ENCODE results near the gene AFAP1. TPM values are rescaled to one million over a fixed set of nuclear protein-coding genes. Genes with fewer than 3 reads are reported as not detected.

The AFAP1 gene
- total RNA-seq, 1 donor from 2014 or later: 1.3 TPM

- ATAC-seq: no peak
Observed at GRCh38 chr4:7777871-7778509, 161.7 kb downstream of the AFAP1 start.

GRCh38 chr4:7777017-7777710, 162.5 kb downstream of the AFAP1 start:
- ATAC-seq (no peak), DNase-seq (ENCODE audit: low spot score) (no peak)

More at GRCh38 chr4:7777871-7778509, 161.7 kb downstream of the AFAP1 start:
- no peak for DNase-seq (ENCODE audit: low spot score)

GRCh38 chr4:7775396-7775795, 164.3 kb downstream of the AFAP1 start:
- no peak for ATAC-seq
- no peak for DNase-seq (ENCODE audit: low spot score)

GRCh38 chr4:7774301-7775294, 165.1 kb downstream of the AFAP1 start:
- ATAC-seq: no peak
- DNase-seq (ENCODE audit: low spot score): no peak

GRCh38 chr4:7773401-7774180, 166.1 kb downstream of the AFAP1 start:
- no peak for DNase-seq (ENCODE audit: low spot score)

GRCh38 chr4:7772711-7773385, 166.8 kb downstream of the AFAP1 start:
- DNase-seq (ENCODE audit: low spot score): no peak
- peak; percentile 47 for ATAC-seq

More at GRCh38 chr4:7773401-7774180, 166.1 kb downstream of the AFAP1 start:
- ATAC-seq: no peak

- ATAC-seq (no peak), DNase-seq (ENCODE audit: low spot score) (no peak)
Observed at GRCh38 chr4:7771541-7772507, 167.8 kb downstream of the AFAP1 start.

- DNase-seq (ENCODE audit: low spot score): no peak
- no peak for ATAC-seq
Observed at GRCh38 chr4:7771056-7771455, 168.6 kb downstream of the AFAP1 start.

GRCh38 chr4:7770224-7771050, 169.2 kb downstream of the AFAP1 start:
- DNase-seq (ENCODE audit: low spot score) (no peak), ATAC-seq (peak; percentile 41)

- ATAC-seq (no peak), DNase-seq (ENCODE audit: low spot score) (no peak)
Observed at GRCh38 chr4:7769396-7770223, 170.1 kb downstream of the AFAP1 start.

GRCh38 chr4:7768736-7769135, 170.9 kb downstream of the AFAP1 start:
- no peak for ATAC-seq
- no peak for DNase-seq (ENCODE audit: low spot score)

GRCh38 chr4:7767966-7768365, 171.7 kb downstream of the AFAP1 start:
- no peak for ATAC-seq

GRCh38 chr4:7767526-7767925, 172.1 kb downstream of the AFAP1 start:
- ATAC-seq: no peak

More at GRCh38 chr4:7767966-7768365, 171.7 kb downstream of the AFAP1 start:
- no peak for DNase-seq (ENCODE audit: low spot score)

GRCh38 chr4:7766661-7767345, 172.9 kb downstream of the AFAP1 start:
- DNase-seq (ENCODE audit: low spot score) (no peak), ATAC-seq (no peak)

More at GRCh38 chr4:7767526-7767925, 172.1 kb downstream of the AFAP1 start:
- DNase-seq (ENCODE audit: low spot score): no peak

- DNase-seq (ENCODE audit: low spot score) (no peak), ATAC-seq (no peak)
Observed at GRCh38 chr4:7766086-7766485, 173.6 kb downstream of the AFAP1 start.

- ATAC-seq: no peak
- DNase-seq (ENCODE audit: low spot score): no peak
Observed at GRCh38 chr4:7765666-7766065, 174.0 kb downstream of the AFAP1 start.

Measured in left lobe of liver (tissue), 2 donors.